ENCODE measurements around the gene SVEP1.
"Not testable (repeated sequence)": the region's sequence is repeated elsewhere in the genome, so short reads cannot be mapped to it uniquely, and the experiment has no call there.

Gene SVEP1

DNA sequence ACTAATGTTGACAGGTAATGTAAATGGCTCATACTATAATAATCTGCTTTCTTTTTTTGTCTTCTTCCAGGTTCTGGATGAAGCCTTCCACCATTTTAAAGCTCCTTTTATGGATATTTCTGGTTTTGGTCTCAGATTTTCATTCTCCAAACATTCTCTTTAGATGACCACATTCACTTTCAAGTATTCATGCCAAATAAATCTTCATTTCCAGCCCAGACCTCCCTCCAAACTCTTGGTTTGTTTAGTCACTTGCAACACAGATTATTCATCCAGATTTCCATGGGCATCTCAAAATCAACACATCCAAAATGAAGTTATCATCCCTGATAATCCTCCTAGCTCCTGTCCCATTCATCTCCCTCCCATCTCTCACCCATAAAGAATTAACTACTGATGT lies 40.3 kb upstream of the SVEP1 start:
- H3K9me3 ChIP-seq, result no peaks in the 10 kb centered on the region
- H3K27ac ChIP-seq, result no peak overlapping the region
- H3K36me3 ChIP-seq, result no peaks in the 10 kb centered on the region
- TF ChIP-seq, protein P1, sequence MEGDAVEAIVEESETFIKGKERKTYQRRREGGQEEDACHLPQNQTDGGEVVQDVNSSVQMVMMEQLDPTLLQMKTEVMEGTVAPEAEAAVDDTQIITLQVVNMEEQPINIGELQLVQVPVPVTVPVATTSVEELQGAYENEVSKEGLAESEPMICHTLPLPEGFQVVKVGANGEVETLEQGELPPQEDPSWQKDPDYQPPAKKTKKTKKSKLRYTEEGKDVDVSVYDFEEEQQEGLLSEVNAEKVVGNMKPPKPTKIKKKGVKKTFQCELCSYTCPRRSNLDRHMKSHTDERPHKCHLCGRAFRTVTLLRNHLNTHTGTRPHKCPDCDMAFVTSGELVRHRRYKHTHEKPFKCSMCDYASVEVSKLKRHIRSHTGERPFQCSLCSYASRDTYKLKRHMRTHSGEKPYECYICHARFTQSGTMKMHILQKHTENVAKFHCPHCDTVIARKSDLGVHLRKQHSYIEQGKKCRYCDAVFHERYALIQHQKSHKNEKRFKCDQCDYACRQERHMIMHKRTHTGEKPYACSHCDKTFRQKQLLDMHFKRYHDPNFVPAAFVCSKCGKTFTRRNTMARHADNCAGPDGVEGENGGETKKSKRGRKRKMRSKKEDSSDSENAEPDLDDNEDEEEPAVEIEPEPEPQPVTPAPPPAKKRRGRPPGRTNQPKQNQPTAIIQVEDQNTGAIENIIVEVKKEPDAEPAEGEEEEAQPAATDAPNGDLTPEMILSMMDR (IDR thresholded peaks at IDR 0.05), result no peak
- no peaks in the 10 kb centered on the region for H3K4me1 ChIP-seq (ENCODE audit: control insufficient read depth in 1 of 2, insufficient read depth in 1 of 2, low read depth in 1 of 2, low read length in 1 of 2)
- no peak overlapping the region for H3K4me3 ChIP-seq (ENCODE audit: low read depth in 1 of 2, low read length in 1 of 2)
- peaks cover 3% of the 10 kb centered on the region for H3K27me3 ChIP-seq

DNA sequence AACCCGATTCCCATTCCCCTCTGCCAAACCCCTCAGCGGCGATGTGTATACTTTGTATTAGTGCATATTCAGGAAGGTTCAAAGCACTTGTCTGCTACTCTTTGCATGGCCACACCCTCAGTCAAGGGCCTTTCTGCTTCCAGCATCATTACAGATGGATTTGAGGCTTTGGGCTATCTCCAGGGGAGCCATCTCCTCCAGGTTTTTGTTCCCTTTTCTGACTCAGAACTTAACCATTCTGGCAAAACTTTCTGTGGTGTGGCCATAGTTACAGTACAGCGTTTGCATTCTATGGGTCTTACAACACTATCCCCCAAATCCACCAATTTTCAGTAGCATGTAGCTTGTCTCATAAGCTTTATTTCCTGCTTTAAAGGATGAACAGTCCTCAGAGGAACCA lies 36.0 kb upstream of the SVEP1 start:
- Histone ChIP-seq H3K4me3 (ENCODE audit: low read depth in 1 of 2, low read length in 1 of 2) (no peak overlapping the region), H3K9me3 (no peaks in the 10 kb centered on the region), H3K27ac (no peak overlapping the region), H3K36me3 (no peaks in the 10 kb centered on the region), H3K27me3 (no peaks in the 10 kb centered on the region), H3K4me1 (ENCODE audit: control insufficient read depth in 1 of 2, insufficient read depth in 1 of 2, low read depth in 1 of 2, low read length in 1 of 2) (no peaks in the 10 kb centered on the region)
- TF ChIP-seq, protein P1 (IDR thresholded peaks at IDR 0.05), result no peak

DNA sequence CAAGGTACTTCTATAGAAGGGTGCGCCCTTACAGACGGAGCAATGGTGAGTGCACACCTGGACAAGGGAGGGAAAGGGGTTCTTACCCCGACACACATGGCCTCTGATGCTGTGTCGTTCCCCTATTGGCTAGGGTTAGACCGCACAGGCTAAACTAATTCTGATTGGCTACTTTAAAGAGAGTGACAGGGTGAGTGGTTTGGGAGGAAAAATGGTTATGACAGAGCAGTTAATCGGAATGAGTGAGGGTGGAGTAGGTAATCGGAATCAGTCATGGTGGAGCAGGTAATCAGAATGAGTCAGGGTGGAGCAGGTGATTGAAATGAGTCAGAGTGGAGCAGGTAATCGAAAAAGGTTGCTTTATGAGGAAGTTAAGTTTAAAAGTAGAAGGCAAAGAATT lies 35.0 kb upstream of the SVEP1 start:
- not testable (repeated sequence) for H3K36me3 ChIP-seq; H3K27ac ChIP-seq; H3K4me3 ChIP-seq (ENCODE audit: low read depth in 1 of 2, low read length in 1 of 2); H3K4me1 ChIP-seq (ENCODE audit: control insufficient read depth in 1 of 2, insufficient read depth in 1 of 2, low read depth in 1 of 2, low read length in 1 of 2); H3K9me3 ChIP-seq; H3K27me3 ChIP-seq

DNA sequence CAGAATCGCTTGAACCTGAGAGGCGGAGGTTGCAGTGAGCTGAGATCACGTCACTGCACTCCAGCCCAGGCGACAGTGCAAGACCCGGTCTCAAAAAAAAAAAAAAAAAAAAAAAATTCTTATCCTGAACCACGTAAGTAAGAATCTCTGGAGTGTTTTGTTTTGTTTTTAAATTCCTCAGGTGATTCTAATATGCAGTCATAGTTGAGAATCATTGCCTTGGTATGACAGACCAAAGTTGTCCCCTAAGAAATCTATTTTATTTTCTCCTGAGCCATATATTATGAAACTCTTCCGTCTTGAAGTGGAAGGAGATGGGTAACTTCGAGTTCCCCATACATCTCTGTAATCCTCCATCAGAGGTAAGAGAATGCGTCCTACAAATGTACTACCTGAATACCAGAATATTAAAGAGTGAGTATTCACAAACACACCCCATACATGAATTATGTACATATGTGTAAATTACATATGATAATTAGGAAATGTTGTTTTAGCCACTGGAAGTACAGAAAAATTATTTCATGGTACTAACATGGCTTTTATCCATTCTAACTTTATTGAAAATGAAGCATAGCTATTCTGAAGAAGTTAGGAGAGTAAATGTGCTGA lies 26.7 kb upstream of the SVEP1 start:
- no peaks in the 10 kb centered on the region for H3K9me3 ChIP-seq
- H3K27me3 ChIP-seq, result no peaks in the 10 kb centered on the region
- no peak overlapping the region for H3K4me3 ChIP-seq (ENCODE audit: low read depth in 1 of 2, low read length in 1 of 2)
- no peak overlapping the region for H3K27ac ChIP-seq
- H3K4me1 ChIP-seq (ENCODE audit: control insufficient read depth in 1 of 2, insufficient read depth in 1 of 2, low read depth in 1 of 2, low read length in 1 of 2), result peaks cover 0 to 2% of the 10 kb centered on the region in 2 experiments
- TF ChIP-seq, protein P1 (IDR thresholded peaks at IDR 0.05), result no peak
- no peaks in the 10 kb centered on the region for H3K36me3 ChIP-seq

DNA sequence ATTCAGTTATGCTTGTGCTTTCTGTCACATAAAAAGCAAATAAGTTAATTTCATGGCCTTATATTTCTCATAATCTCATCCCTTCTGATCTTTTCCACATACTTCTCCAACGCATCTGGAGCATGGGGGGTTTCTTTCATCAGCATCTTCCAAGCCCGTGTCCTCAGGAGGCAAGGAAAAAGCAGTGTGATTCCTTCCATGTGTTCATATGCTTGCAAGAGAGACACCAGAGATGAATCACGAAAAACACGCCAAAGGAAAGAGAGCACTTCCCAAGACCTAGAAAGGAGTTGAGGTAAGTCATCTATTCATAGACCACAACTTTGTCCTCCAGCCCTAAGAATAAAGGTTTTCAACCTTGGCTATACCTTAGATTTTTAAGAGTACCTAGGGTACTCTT lies 26.0 kb upstream of the SVEP1 start:
- TF ChIP-seq, protein P1 (IDR thresholded peaks at IDR 0.05), result no peak
- Histone ChIP-seq H3K4me1 (ENCODE audit: control insufficient read depth in 1 of 2, insufficient read depth in 1 of 2, low read depth in 1 of 2, low read length in 1 of 2) (peaks cover 0 to 2% of the 10 kb centered on the region in 2 experiments), H3K36me3 (no peaks in the 10 kb centered on the region)

DNA sequence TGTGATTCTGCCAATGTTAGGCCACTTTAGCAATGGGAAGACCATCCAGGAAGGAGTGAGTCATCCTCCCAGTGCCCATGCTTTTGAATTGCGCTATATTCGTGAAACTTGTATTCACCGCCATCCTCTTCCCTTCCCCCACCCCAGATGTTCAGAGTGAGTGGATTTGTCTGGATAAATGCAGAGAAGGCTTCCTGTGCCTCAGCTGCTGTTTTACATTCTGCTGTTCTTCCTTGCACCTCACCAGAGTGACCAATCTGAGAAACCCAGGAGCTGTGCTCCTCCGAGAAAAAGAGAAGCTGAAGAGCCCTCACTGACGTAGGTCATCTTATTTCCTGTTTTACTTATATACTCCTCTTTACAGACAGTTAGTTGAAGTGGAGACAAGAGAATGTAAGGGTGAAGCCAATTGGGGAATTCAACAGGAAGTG lies 24.6 kb upstream of the SVEP1 start:
- H3K4me1 ChIP-seq (ENCODE audit: control insufficient read depth in 1 of 2, insufficient read depth in 1 of 2, low read depth in 1 of 2, low read length in 1 of 2), result peaks cover 2 to 5% of the 10 kb centered on the region in 2 experiments
- H3K4me3 ChIP-seq (ENCODE audit: low read depth in 1 of 2, low read length in 1 of 2), result no peak overlapping the region
- no peaks in the 10 kb centered on the region for H3K36me3 ChIP-seq
- H3K9me3 ChIP-seq, result no peaks in the 10 kb centered on the region
- H3K27me3 ChIP-seq, result no peaks in the 10 kb centered on the region
- TF ChIP-seq, protein P1 (IDR thresholded peaks at IDR 0.05), result no peak
- no peak overlapping the region for H3K27ac ChIP-seq

More for the DNA sequence above, 26.0 kb upstream of the SVEP1 start:
- Histone ChIP-seq H3K27me3 (no peaks in the 10 kb centered on the region), H3K4me3 (ENCODE audit: low read depth in 1 of 2, low read length in 1 of 2) (no peak overlapping the region), H3K9me3 (no peaks in the 10 kb centered on the region), H3K27ac (no peak overlapping the region)

Data from neutrophil (primary cell).